Measurements from ENCODE around the gene EPG5.
"Not testable (repeated sequence)": the region's sequence is repeated elsewhere in the genome, so short reads cannot be mapped to it uniquely, and the experiment has no call there.

Gene EPG5

GRCh38 chr18:45995461-45995860 lies 28.3 kb upstream of the EPG5 start:
- TF ChIP-seq CTCF (IDR thresholded peaks at IDR 0.05; ENCODE audit: extremely low read depth, missing control alignments), result no peak
- no peak for DNase-seq (ENCODE audit: low spot score)

GRCh38 chr18:45993438-45993837 lies 26.3 kb upstream of the EPG5 start:
- TF ChIP-seq CTCF (IDR thresholded peaks at IDR 0.05; ENCODE audit: extremely low read depth, missing control alignments), result no peak
- no peak for DNase-seq (ENCODE audit: low spot score)

GRCh38 chr18:45992527-45992926 lies 25.4 kb upstream of the EPG5 start:
- DNase-seq (ENCODE audit: low spot score), result not testable (repeated sequence)

GRCh38 chr18:45991788-45992187 lies 24.7 kb upstream of the EPG5 start:
- TF ChIP-seq CTCF (IDR thresholded peaks at IDR 0.05; ENCODE audit: extremely low read depth, missing control alignments), result no peak
- no peak for DNase-seq (ENCODE audit: low spot score)

- no peak for TF ChIP-seq CTCF (IDR thresholded peaks at IDR 0.05; ENCODE audit: extremely low read depth, missing control alignments)
- DNase-seq (ENCODE audit: low spot score), result no peak
These were observed 17.6 kb upstream of the EPG5 start for GRCh38 chr18:45984546-45985235.

- DNase-seq (ENCODE audit: low spot score), result no peak
These were observed 14.7 kb upstream of the EPG5 start for GRCh38 chr18:45981821-45982220.

GRCh38 chr18:45980229-45980628 lies 13.1 kb upstream of the EPG5 start:
- no peak for DNase-seq (ENCODE audit: low spot score)
- no peak for TF ChIP-seq CTCF (IDR thresholded peaks at IDR 0.05; ENCODE audit: extremely low read depth, missing control alignments)

More at GRCh38 chr18:45981821-45982220, 14.7 kb upstream of the EPG5 start:
- TF ChIP-seq CTCF (IDR thresholded peaks at IDR 0.05; ENCODE audit: extremely low read depth, missing control alignments), result no peak

GRCh38 chr18:45978084-45978483 lies 11.0 kb upstream of the EPG5 start:
- no peak for DNase-seq (ENCODE audit: low spot score)
- no peak for TF ChIP-seq CTCF (IDR thresholded peaks at IDR 0.05; ENCODE audit: extremely low read depth, missing control alignments)
